ENCODE results near the gene SYT7.
"Not testable (repeated sequence)": the region's sequence is repeated elsewhere in the genome, so short reads cannot be mapped to it uniquely, and the experiment has no call there.

The SYT7 gene

DNA sequence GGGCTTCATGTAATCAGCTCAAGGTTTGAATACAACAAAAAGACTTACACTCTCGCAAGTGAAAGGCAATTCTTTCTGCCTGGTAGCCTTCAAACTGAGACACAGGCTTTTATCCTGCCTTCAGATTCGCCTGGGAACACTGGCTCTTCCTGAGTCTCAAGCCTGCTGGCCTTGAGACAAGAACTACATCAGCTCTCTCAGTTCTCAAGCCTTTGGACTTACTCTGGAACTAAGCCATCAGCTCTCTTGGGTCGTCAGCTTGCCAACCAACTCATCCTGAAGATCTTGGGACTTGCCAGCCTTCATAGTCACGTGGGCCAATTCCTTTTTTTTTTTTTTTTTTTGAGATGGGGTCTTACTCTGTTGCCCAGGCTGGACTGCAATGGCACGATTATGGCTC, 108.0 kb downstream of the SYT7 start:
- DNase-seq, result no peak

- no peak for DNase-seq
Measured at GRCh38 chr11:61472282-61472681, 108.6 kb downstream of the SYT7 start.

GRCh38 chr11:61468002-61468401, 112.9 kb downstream of the SYT7 start:
- no peak for DNase-seq

DNA sequence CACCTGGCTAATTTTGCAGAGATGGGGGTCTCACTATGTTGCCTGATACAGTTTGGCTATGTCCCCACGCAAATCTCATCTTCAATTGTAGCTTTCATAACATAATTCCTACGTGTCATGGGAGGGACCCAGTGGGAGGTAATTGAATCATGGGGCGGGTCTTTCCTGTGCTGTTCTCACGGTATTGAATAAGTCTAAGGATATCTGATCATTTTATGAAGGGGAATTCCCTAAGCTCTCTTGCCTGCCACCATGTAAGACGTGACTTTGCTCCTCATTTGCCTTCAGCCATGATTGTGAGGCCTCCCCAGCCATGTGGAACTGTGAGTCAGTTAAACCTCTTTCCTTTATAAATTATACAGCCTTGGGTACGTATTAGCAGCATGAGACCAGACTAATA, 113.3 kb downstream of the SYT7 start:
- not testable (repeated sequence) for DNase-seq
